Esophagus muscularis mucosa (tissue), 4 donors: ENCODE measurements around the gene PABPN1. TPM values are rescaled to one million over a fixed set of nuclear protein-coding genes. Genes with fewer than 3 reads are reported as not detected.
A peak's percentile ranks its signal among the peaks of the same experiment; 100 is the strongest.
"Not testable (repeated sequence)": the region's sequence is repeated elsewhere in the genome, so short reads cannot be mapped to it uniquely, and the experiment has no call there.

ENCODE experiments used
- DNase-seq: peaks from one replicate; pipeline ENCODE4 v3.0.0-alpha.2; 2017; ENCODE audit errors: extremely low spot score
- H3K27ac ChIP-seq, 4 donors: fragments of 200-600 bp; sonication (generic); replicated peaks in 1 of 4; 1 replicate in 3 of 4; 2 replicates in 1 of 4; pipeline ENCODE4 v1.5.1; 2016 to 2019; ENCODE audit warnings: mild to moderate bottlenecking in 1 of 4
- H3K27me3 ChIP-seq, 4 donors: fragments of 200-600 bp; sonication (generic); one replicate each; pipeline versions ENCODE4 v1.5.1 to v1.6.0; 2016 to 2019
- H3K36me3 ChIP-seq, 4 donors: fragments of 200-600 bp; sonication (generic); one replicate each; pipeline ENCODE4 v1.5.1; 2016 to 2019
- H3K4me1 ChIP-seq, 4 donors: fragments of 200-600 bp; sonication (generic); one replicate each; pipeline ENCODE4 v1.5.1; 2016 to 2019
- H3K4me3 ChIP-seq, 4 donors: fragments of 200-600 bp; sonication (generic); 1 replicate in 2 of 4; 2 replicates in 2 of 4; pipeline ENCODE4 v1.5.1; 2016 to 2019; ENCODE audit warnings: mild to moderate bottlenecking in 4 of 4, moderate library complexity in 1 of 4
- H3K9me3 ChIP-seq, 4 donors: fragments of 200-600 bp; sonication (generic); 1 replicate in 3 of 4; 2 replicates in 1 of 4; pipeline ENCODE4 v1.5.1; 2016 to 2019
- CTCF ChIP-seq, 3 experiments: fragments of 200-600 bp in 2 of 3; fragments of 450-650 bp in 1 of 3; sonication (generic) in 2 of 3; IDR thresholded peaks; one replicate each; pipeline ENCODE4 v1.5.1; 2017 to 2019; ENCODE audit warnings: antibody characterized with exemption in 3 of 3, mild to moderate bottlenecking in 2 of 3, moderate library complexity in 1 of 3
- EP300 ChIP-seq: sonication (generic); formaldehyde crosslinking; IDR thresholded peaks from one replicate; pipeline ENCODE4 v1.6.1; 2017; ENCODE audit warnings: antibody characterized with exemption
- POLR2A ChIP-seq: fragments of 450-650 bp; IDR thresholded peaks from one replicate; pipeline ENCODE4 v1.6.1; 2017; ENCODE audit warnings: antibody characterized with exemption, moderate library complexity, mild to moderate bottlenecking, low read depth
- POLR2AphosphoS5 ChIP-seq, 2 donors: sonication (generic); formaldehyde crosslinking; IDR thresholded peaks; one replicate each; pipeline ENCODE4 v1.6.1; 2017; ENCODE audit warnings: antibody characterized with exemption in 2 of 2
- WGBS: methylation state at CpG from one replicate; pipeline ENCODE4 v1.1.5; 2018; 5-methylcytosine and 5-hydroxymethylcytosine counted together
- intact Hi-C: fragments of 100-400 bp; cut with DNase I; formaldehyde crosslinking; loops from one replicate; pipeline ENCODE4 v1.15.1; 2023
- total RNA-seq, 4 donors: library from RNA; depleted of rRNA; stranded (reverse); fragments of >200 nt; gene quantifications; one replicate each; pipeline versions ENCODE4 v1.1.0 to v1.2.1, GENCODE V29; 2016

Gene PABPN1
- total RNA-seq: 10 to 100 TPM; 44.6 to 68.1 (median 53.9) TPM

- TF ChIP-seq EP300 (no peak), POLR2A (no peak), CTCF (IDR thresholded peaks at IDR 0.05) (peak in 1 of 3 experiments; percentile 8), POLR2AphosphoS5 (IDR thresholded peaks at IDR 0.05) (peak; percentile 85 to 90)
- intact Hi-C loops: loop anchor here (5.0 kb wide), 1 partner anchor 236 kb away; the partner anchor contains the start of gene THTPA
- WGBS: 7% methylated on average over 33 of the region's 63 CpGs
- peak; percentile 100 for DNase-seq
- peak within 1 kb of the TSS; percentile 98 to 99 (median 98) for H3K27ac ChIP-seq
- H3K36me3 ChIP-seq: peaks cover 16 to 36% (median 31%) of the 10 kb centered on the region in 4 donors
- H3K4me3 ChIP-seq: peak within 1 kb of the TSS; percentile 87 to 99 (median 94)
- peaks cover 16 to 36% (median 27%) of the 10 kb centered on the region in 4 donors for H3K4me1 ChIP-seq
- H3K9me3 ChIP-seq: no peaks in the 10 kb centered on the region
- no peaks in the 10 kb centered on the region for H3K27me3 ChIP-seq
Observed at GRCh38 chr14:23320584-23321571, at the start of gene PABPN1. Gene PABPN1 (plus strand): TSS chr14:23321457. CDS start chr14:23321470, 13 bp downstream.

- intact Hi-C loops: no loop called here
- peaks cover 0 to 4% (median 0%) of the 10 kb centered on the region in 4 donors for H3K4me1 ChIP-seq
- peaks cover 6 to 17% (median 16%) of the 10 kb centered on the region in 4 donors for H3K36me3 ChIP-seq
- H3K4me3 ChIP-seq: no peak overlapping the region
- no peaks in the 10 kb centered on the region for H3K9me3 ChIP-seq
- TF ChIP-seq POLR2AphosphoS5 (IDR thresholded peaks at IDR 0.05) (no peak), POLR2A (no peak), CTCF (IDR thresholded peaks at IDR 0.05) (no peak), EP300 (no peak)
- WGBS: 85% methylated on average over 2 of the region's 2 CpGs
- no peaks in the 10 kb centered on the region for H3K27me3 ChIP-seq
- no peak overlapping the region for H3K27ac ChIP-seq
- DNase-seq: no peak
Observed at GRCh38 chr14:23275412-23275811, 45.8 kb upstream of the PABPN1 start.

GRCh38 chr14:23277189-23277588 lies 44.1 kb upstream of the PABPN1 start:
- DNase-seq: no peak
- 90% methylated on average over 3 of the region's 3 CpGs for WGBS
- Histone ChIP-seq H3K4me1 (peaks cover 0 to 4% (median 0%) of the 10 kb centered on the region in 4 donors), H3K4me3 (no peak overlapping the region), H3K36me3 (peaks cover 6 to 17% (median 16%) of the 10 kb centered on the region in 4 donors), H3K27me3 (no peaks in the 10 kb centered on the region), H3K9me3 (no peaks in the 10 kb centered on the region), H3K27ac (no peak overlapping the region)
- TF ChIP-seq EP300 (no peak), POLR2A (no peak), POLR2AphosphoS5 (IDR thresholded peaks at IDR 0.05) (no peak), CTCF (IDR thresholded peaks at IDR 0.05) (no peak)
- intact Hi-C loops: no loop called here

- H3K27ac ChIP-seq, intact Hi-C loops, H3K27me3 ChIP-seq, DNase-seq, H3K4me3 ChIP-seq, H3K9me3 ChIP-seq, H3K4me1 ChIP-seq: not testable (repeated sequence)
- 94% methylated on average over 6 of the region's 6 CpGs for WGBS
- peaks cover 6 to 17% (median 16%) of the 10 kb centered on the region in 4 donors for H3K36me3 ChIP-seq
Observed at GRCh38 chr14:23277928-23278327, 43.3 kb upstream of the PABPN1 start.

- DNase-seq: no peak
- Histone ChIP-seq H3K36me3 (peaks cover 0 to 10% (median 7%) of the 10 kb centered on the region in 4 donors), H3K4me1 (peaks cover 14 to 25% (median 19%) of the 10 kb centered on the region in 4 donors), H3K27ac (no peak overlapping the region), H3K9me3 (no peaks in the 10 kb centered on the region), H3K4me3 (no peak overlapping the region), H3K27me3 (no peaks in the 10 kb centered on the region)
- no peak for TF ChIP-seq POLR2AphosphoS5 (IDR thresholded peaks at IDR 0.05)
- TF ChIP-seq EP300: no peak
- TF ChIP-seq CTCF (IDR thresholded peaks at IDR 0.05): no peak
- no peak for TF ChIP-seq POLR2A
- intact Hi-C loops: no loop called here
- WGBS: 86% methylated on average over 6 of the region's 6 CpGs
Observed at GRCh38 chr14:23281247-23281646, 40.0 kb upstream of the PABPN1 start.
